MG63 (cell line): Measurements from ENCODE around the gene KAT6B. TPM values are rescaled to one million over a fixed set of nuclear protein-coding genes. Genes with fewer than 3 reads are reported as not detected.

ENCODE experiments used
- DNase-seq: peaks from one replicate; pipeline ENCODE4 v3.0.0-alpha.2; 2020
- H3K27me3 ChIP-seq: fragments of 250-450 bp; sonication (Bioruptor Pico); 2 replicates; pipeline ENCODE4 v1.5.1; 2020; ENCODE audit warnings: mild to moderate bottlenecking, moderate library complexity
- H3K36me3 ChIP-seq: fragments of 250-450 bp; sonication (Bioruptor Pico); 2 replicates; pipeline ENCODE4 v1.5.1; 2020; ENCODE audit warnings: mild to moderate bottlenecking, moderate library complexity
- H3K4me3 ChIP-seq: fragments of 250-450 bp; sonication (Bioruptor Pico); 2 replicates; pipeline ENCODE4 v1.5.1; 2020; ENCODE audit warnings: mild to moderate bottlenecking, moderate library complexity
- H3K9me3 ChIP-seq: fragments of 250-450 bp; sonication (Bioruptor Pico); 2 replicates; pipeline ENCODE4 v1.5.1; 2020; ENCODE audit warnings: mild to moderate bottlenecking, moderate library complexity
- total RNA-seq: library from RNA; depleted of rRNA; stranded (reverse); fragments of >200 nt; shearing (Covaris generic); gene quantifications from 2 replicates; pipeline ENCODE4 v1.2.3, GENCODE V29; 2014; ENCODE audit warnings: low replicate concordance

KAT6B gene
- total RNA-seq, 1 experiment from 2014 or later, result 6.7 TPM

DNA sequence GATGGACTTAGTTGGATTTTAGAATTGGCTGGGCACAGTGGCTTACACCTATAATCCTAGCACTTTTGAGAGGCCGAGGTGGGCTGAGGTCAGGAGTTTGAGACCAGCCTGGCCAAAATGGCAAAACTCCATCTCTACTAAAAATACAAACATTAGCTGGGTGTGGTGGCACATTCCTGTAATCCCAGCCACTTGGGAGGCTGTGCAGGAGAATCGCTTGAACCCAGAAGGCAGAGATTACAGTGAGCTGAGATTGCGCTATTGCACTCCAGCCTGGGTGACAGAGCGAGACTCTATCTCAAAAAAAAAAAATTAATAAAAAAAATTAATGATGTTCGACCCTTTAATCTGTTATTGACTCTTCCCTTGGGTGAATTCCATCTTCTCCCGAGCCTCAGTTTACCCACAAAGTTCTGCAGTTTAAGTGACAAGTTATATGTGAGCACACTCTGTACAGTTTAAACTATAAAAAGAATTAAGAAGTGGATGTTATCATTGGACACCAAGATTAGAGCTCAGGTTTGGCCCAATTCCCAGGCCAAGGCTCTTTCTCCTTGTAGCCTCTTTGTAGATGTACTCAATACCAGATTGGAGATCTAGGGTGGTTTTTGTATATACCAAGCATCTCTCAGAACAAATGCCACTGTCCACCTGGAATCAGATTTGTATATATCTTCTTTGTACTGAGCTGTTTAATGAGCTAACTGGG lies 15.0 kb downstream of the KAT6B start:
- H3K27me3 ChIP-seq, result no peaks in the 10 kb centered on the region
- DNase-seq, result no peak
- no peaks in the 10 kb centered on the region for H3K9me3 ChIP-seq
- H3K36me3 ChIP-seq, result peaks cover 26% of the 10 kb centered on the region
- H3K4me3 ChIP-seq, result no peak overlapping the region

- Histone ChIP-seq H3K36me3 (peaks cover 26% of the 10 kb centered on the region), H3K27me3 (no peaks in the 10 kb centered on the region), H3K4me3 (no peak overlapping the region), H3K9me3 (no peaks in the 10 kb centered on the region)
- no peak for DNase-seq
Measured at GRCh38 chr10:74842301-74842954, 16.0 kb downstream of the KAT6B start.

- Histone ChIP-seq H3K27me3 (no peaks in the 10 kb centered on the region), H3K9me3 (no peaks in the 10 kb centered on the region), H3K4me3 (no peak overlapping the region), H3K36me3 (peaks cover 18% of the 10 kb centered on the region; the same call in 1 of the 2 replicates)
- no peak for DNase-seq
Measured at GRCh38 chr10:74846958-74847357, 20.6 kb downstream of the KAT6B start.

GRCh38 chr10:74851831-74852230 lies 25.4 kb downstream of the KAT6B start:
- DNase-seq, result no peak

GRCh38 chr10:74852381-74852780 lies 26.0 kb downstream of the KAT6B start:
- no peak for DNase-seq
- H3K27me3 ChIP-seq, result no peaks in the 10 kb centered on the region
- H3K9me3 ChIP-seq, result no peaks in the 10 kb centered on the region
- no peak overlapping the region for H3K4me3 ChIP-seq
- peaks cover 3% of the 10 kb centered on the region; the same call in 1 of the 2 replicates for H3K36me3 ChIP-seq

More at GRCh38 chr10:74851831-74852230, 25.4 kb downstream of the KAT6B start:
- H3K4me3 ChIP-seq, result no peak overlapping the region
- peaks cover 3% of the 10 kb centered on the region; the same call in 1 of the 2 replicates for H3K36me3 ChIP-seq
- H3K9me3 ChIP-seq, result no peaks in the 10 kb centered on the region
- H3K27me3 ChIP-seq, result no peaks in the 10 kb centered on the region

DNA sequence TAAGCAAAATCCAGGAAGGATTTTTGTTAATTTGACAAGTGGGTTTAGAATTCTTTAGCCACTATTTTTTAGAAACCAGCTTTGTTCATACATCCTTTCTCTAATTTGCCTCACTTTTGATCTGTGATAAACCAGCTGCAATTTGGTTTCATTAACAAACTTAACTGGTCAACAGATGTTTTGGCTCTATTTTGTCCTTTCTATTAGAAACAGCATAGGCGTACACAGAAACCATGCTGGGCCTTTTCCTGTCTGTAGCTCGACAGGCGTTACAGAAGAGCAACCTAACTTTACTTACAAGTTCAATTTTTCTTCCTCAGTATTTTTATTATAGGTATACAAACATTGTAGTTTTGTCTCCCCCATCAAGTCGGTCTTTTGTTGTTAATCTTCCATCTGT lies 28.2 kb downstream of the KAT6B start:
- Histone ChIP-seq H3K9me3 (no peaks in the 10 kb centered on the region), H3K4me3 (no peak overlapping the region), H3K36me3 (no peaks in the 10 kb centered on the region), H3K27me3 (no peaks in the 10 kb centered on the region)
- DNase-seq, result no peak

DNA sequence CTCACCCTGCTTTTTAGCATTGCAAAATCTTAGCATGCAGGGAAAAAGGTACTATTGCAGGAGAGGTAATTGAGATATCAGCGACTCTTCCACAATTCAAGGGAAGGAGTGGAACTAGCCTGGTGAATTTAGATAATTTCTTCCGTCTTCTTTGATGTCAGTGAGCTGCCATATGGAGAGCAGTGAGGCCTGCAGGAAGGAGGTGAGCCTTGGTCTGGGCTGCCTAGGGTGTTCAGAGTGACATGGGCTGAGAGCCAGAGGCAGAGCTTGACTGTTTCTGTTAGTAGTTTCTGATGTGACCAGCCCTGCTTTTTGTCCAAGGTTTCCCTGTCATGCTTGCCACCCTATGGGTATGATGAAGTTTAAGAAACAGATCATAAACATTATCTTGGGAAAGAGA lies 28.6 kb downstream of the KAT6B start:
- Histone ChIP-seq H3K27me3 (no peaks in the 10 kb centered on the region), H3K36me3 (no peaks in the 10 kb centered on the region), H3K4me3 (no peak overlapping the region), H3K9me3 (no peaks in the 10 kb centered on the region)
- DNase-seq, result no peak

- Histone ChIP-seq H3K36me3 (no peaks in the 10 kb centered on the region), H3K4me3 (no peak overlapping the region), H3K9me3 (no peaks in the 10 kb centered on the region), H3K27me3 (no peaks in the 10 kb centered on the region)
- DNase-seq, result no peak
Measured at GRCh38 chr10:74855439-74855838, 29.0 kb downstream of the KAT6B start.

DNA sequence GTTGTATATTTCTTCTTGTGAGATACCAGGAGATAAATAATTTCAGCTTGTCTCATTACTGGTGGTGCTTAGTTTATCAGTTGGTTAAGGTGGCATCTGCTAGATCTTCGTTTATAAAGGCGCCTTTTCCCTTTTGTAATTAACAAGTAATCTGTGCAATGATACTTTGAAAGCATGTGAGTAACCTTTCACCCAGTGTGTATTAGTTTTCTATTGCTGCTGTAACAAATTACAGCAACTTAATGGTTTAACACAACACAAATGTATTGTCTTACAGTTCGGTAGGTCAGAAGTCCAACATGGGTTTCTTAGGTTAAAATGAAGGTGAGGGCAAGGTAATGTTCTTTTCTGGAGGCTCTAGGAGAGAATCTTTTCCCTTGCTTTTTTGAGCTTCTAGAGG lies 30.5 kb downstream of the KAT6B start:
- Histone ChIP-seq H3K27me3 (no peaks in the 10 kb centered on the region), H3K9me3 (no peaks in the 10 kb centered on the region), H3K4me3 (no peak overlapping the region), H3K36me3 (no peaks in the 10 kb centered on the region)
- DNase-seq, result no peak

DNA sequence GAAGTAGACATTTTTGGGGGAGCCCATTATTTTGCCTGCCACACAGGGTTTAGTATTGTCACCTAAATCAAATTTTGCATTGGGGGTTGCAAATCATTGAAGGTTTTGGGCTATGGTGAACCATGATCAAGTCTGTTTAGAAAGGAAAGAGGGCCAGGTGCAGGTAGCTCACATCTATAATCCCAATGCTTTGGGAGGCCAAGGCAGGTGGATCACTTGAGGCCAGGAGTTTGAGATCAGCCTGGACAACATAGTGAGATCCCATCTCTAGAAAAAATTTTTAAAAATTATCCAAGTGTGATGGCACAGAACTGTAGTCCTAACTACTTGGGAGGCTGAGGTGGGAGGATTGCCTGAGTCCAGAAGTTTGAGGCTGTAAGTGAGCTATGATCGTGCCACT lies 31.2 kb downstream of the KAT6B start:
- H3K27me3 ChIP-seq, result no peaks in the 10 kb centered on the region

DNA sequence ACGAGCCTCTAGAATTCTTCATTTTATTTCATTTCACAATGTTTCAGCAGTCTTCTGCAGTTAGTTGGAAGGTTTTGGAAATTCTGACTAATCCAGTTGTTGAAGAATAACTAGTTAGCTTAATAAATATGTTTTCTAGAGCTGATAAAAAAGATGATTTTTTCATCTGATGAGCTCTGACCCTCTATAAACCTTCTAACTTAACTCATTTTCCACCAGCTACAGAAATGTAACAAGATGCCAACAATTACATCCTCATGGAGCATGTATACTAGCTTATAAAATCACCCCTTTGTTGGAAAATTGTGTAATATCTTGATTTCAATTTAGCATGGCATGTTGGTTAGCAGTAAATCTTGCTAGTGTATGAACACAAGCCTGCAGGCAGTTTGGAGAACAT lies 33.1 kb downstream of the KAT6B start:
- no peaks in the 10 kb centered on the region for H3K36me3 ChIP-seq
- DNase-seq, result no peak
- H3K9me3 ChIP-seq, result no peaks in the 10 kb centered on the region
- no peak overlapping the region for H3K4me3 ChIP-seq
- H3K27me3 ChIP-seq, result no peaks in the 10 kb centered on the region

More for the DNA sequence above, 31.2 kb downstream of the KAT6B start:
- no peak for DNase-seq
- no peak overlapping the region for H3K4me3 ChIP-seq
- H3K9me3 ChIP-seq, result no peaks in the 10 kb centered on the region
- no peaks in the 10 kb centered on the region for H3K36me3 ChIP-seq

GRCh38 chr10:74862625-74863024 lies 36.2 kb downstream of the KAT6B start:
- DNase-seq, result no peak
- Histone ChIP-seq H3K4me3 (no peak overlapping the region), H3K9me3 (no peaks in the 10 kb centered on the region), H3K27me3 (no peaks in the 10 kb centered on the region), H3K36me3 (no peaks in the 10 kb centered on the region)

DNA sequence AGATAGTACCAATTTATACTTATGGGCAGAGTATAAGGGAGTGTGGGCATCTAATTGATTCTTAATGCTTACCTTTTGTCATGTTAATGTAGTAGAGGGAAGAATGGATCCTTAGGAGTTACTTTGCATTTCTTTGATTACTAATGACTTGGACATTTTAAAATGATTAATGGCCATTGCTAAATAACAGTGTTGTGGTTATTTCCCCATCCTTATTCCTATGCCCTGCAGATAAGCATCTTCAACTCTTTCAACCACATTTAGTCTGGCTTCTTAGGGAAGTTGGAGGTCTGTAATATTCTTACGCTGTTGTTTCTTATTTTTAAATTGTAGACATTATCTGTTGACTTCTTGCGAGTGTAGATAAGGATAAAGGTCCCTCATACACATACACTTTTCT lies 37.2 kb downstream of the KAT6B start:
- DNase-seq, result no peak

DNA sequence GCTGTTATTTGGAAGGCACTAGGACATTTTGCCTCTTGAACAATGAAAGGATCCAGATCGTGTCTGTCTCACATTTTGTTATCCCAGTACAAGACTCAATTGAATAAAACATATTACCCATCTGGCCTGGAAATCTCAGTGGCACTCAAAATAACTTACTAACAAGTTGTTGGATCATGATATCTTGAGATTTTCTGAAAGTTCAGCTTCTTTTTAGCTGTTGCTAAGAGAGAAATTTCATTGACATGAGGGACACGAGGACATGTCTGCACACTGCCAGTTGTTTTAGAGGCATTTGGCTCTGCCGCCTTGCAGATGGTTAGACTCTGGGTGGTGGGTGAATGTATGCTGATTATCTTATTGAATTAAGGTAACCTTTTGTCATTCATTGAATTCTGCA lies 41.0 kb downstream of the KAT6B start:
- no peaks in the 10 kb centered on the region for H3K9me3 ChIP-seq
- no peak for DNase-seq
- H3K4me3 ChIP-seq, result no peak overlapping the region
- no peaks in the 10 kb centered on the region for H3K27me3 ChIP-seq
- no peaks in the 10 kb centered on the region for H3K36me3 ChIP-seq

More for the DNA sequence above, 37.2 kb downstream of the KAT6B start:
- H3K36me3 ChIP-seq, result no peaks in the 10 kb centered on the region
- H3K9me3 ChIP-seq, result no peaks in the 10 kb centered on the region
- H3K4me3 ChIP-seq, result no peak overlapping the region
- no peaks in the 10 kb centered on the region for H3K27me3 ChIP-seq

DNA sequence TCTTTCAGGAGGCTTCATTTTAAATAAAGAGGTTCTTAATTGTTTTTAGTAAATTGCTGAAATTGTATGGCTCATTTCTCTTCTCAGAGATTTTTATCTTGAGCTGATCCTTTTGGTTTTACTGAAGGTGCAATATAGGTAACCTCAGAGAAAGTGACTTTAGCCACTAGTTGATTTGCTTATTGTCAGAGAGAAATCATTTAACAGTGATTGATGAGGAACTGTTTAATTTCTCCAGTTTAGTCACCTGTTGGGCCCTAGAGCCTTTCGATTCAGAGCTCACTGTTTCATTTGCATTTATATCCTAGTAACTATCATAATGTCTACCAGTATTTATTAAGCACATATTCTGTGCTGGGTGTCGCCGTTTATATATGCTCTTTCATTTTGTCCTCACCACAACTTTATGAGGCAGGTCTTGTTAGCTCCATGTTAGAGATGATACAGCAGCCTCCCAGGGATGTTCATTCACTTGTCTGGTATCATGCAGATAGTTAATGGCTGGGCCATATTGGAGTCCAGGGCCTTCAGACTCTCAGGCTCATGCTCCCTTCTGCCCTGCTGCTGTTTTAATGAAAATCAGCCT lies 42.1 kb downstream of the KAT6B start:
- Histone ChIP-seq H3K27me3 (no peaks in the 10 kb centered on the region), H3K9me3 (no peaks in the 10 kb centered on the region), H3K36me3 (no peaks in the 10 kb centered on the region), H3K4me3 (no peak overlapping the region)
- no peak for DNase-seq

DNA sequence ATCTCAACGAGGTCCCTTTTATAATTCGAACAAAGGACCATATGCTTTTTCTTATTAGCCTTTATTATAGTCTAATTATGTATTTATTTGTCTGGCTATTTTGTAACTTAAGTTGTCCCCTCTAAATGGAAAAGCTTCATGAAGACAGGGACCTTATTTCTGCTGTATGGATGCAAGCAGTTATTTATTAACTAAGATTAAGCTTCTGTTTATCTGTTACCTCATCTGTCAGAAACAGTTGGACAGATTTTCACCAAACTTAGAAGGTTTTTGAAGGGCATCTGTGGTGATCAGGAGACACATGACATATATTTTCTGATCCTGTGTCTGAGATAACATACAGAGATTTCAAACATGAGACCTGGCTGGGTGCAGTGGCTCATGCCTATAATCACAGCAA lies 43.2 kb downstream of the KAT6B start:
- H3K4me3 ChIP-seq, result no peak overlapping the region
- no peaks in the 10 kb centered on the region for H3K27me3 ChIP-seq
- no peaks in the 10 kb centered on the region for H3K9me3 ChIP-seq
- H3K36me3 ChIP-seq, result no peaks in the 10 kb centered on the region
- DNase-seq, result no peak

DNA sequence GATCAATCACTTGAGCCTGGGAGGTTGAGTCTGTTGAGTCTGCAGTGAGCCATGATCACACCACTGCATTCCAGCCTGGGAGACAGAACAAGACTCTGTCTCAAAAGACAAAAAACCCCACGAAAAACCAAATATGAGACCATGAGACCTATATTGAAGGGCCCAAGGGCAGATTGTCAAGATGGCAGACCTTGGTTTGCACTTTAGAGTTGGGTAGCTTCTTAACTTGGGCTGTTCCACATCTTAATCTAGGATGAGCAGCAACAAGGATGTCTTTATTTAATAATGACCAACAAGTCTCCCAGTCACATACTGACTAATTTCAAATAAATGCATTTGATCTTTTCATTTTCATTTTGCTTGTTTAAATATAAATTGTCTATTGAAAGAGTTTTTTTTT lies 43.8 kb downstream of the KAT6B start:
- Histone ChIP-seq H3K27me3 (no peaks in the 10 kb centered on the region), H3K9me3 (no peaks in the 10 kb centered on the region), H3K4me3 (no peak overlapping the region), H3K36me3 (no peaks in the 10 kb centered on the region)
- DNase-seq, result no peak
